OCI-LY1 (cell line): ENCODE results near the gene DEPP1.

Experiments used
- EZH2 ChIP-seq: fragments of 200-600 bp; sonication (generic), shearing (Covaris generic); IDR thresholded peaks from 2 replicates; pipeline ENCODE4 v1.8.0; 2017; ENCODE audit warnings: borderline replicate concordance, mixed run types, mild to moderate bottlenecking, antibody characterized with exemption, low read length, moderate library complexity, mixed read lengths
- TF ChIP-seq, protein P1 (sequence below): fragments of 200-600 bp; sonication (generic), shearing (Covaris generic); IDR thresholded peaks from 2 replicates; pipeline ENCODE4 v1.5.1; 2017; ENCODE audit warnings: mild to moderate bottlenecking, antibody characterized with exemption, low read length, moderate library complexity, mixed read lengths

- TF ChIP-seq, protein P1, sequence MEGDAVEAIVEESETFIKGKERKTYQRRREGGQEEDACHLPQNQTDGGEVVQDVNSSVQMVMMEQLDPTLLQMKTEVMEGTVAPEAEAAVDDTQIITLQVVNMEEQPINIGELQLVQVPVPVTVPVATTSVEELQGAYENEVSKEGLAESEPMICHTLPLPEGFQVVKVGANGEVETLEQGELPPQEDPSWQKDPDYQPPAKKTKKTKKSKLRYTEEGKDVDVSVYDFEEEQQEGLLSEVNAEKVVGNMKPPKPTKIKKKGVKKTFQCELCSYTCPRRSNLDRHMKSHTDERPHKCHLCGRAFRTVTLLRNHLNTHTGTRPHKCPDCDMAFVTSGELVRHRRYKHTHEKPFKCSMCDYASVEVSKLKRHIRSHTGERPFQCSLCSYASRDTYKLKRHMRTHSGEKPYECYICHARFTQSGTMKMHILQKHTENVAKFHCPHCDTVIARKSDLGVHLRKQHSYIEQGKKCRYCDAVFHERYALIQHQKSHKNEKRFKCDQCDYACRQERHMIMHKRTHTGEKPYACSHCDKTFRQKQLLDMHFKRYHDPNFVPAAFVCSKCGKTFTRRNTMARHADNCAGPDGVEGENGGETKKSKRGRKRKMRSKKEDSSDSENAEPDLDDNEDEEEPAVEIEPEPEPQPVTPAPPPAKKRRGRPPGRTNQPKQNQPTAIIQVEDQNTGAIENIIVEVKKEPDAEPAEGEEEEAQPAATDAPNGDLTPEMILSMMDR = no peak
- no peak for TF ChIP-seq EZH2
These were observed 12.4 kb upstream of the DEPP1 start for GRCh38 chr10:44990965-44991364.
